ENCODE measurements around the gene SCIMP.

Gene SCIMP

GRCh38 chr17:5183410-5183793, 51.3 kb downstream of the SCIMP start:
- no peak for TF ChIP-seq SIN3A (IDR thresholded peaks at IDR 0.05; ENCODE audit: borderline replicate concordance, insufficient read depth, low read length)
- TF ChIP-seq FOXP2 (optimal IDR thresholded peaks at IDR 0.05; ENCODE audit: borderline replicate concordance, extremely low read depth, extremely low read length, insufficient read depth): no peak
- no peak; the same call in 1 of the 2 replicates for TF ChIP-seq POLR2AphosphoS5 (IDR thresholded peaks at IDR 0.05; ENCODE audit: low read depth, low read length)
- TF ChIP-seq TAF1 (IDR thresholded peaks at IDR 0.05; ENCODE audit: borderline replicate concordance, insufficient read depth, low read length): no peak
- no peak for TF ChIP-seq REST (IDR thresholded peaks at IDR 0.05; ENCODE audit: insufficient read depth in 1 of 2, low read depth in 2 of 2, low read length in 2 of 2)

GRCh38 chr17:5182597-5183409, 51.9 kb downstream of the SCIMP start:
- TF ChIP-seq SIN3A (IDR thresholded peaks at IDR 0.05; ENCODE audit: borderline replicate concordance, insufficient read depth, low read length): no peak
- TF ChIP-seq TAF1 (IDR thresholded peaks at IDR 0.05; ENCODE audit: borderline replicate concordance, insufficient read depth, low read length): no peak
- TF ChIP-seq REST (IDR thresholded peaks at IDR 0.05; ENCODE audit: insufficient read depth in 1 of 2, low read depth in 2 of 2, low read length in 2 of 2): no peak
- TF ChIP-seq FOXP2 (optimal IDR thresholded peaks at IDR 0.05; ENCODE audit: borderline replicate concordance, extremely low read depth, extremely low read length, insufficient read depth): no peak
- TF ChIP-seq POLR2AphosphoS5 (IDR thresholded peaks at IDR 0.05; ENCODE audit: low read depth, low read length): no peak

- TF ChIP-seq SIN3A (IDR thresholded peaks at IDR 0.05; ENCODE audit: borderline replicate concordance, insufficient read depth, low read length) (no peak), POLR2AphosphoS5 (IDR thresholded peaks at IDR 0.05; ENCODE audit: low read depth, low read length) (no peak), FOXP2 (optimal IDR thresholded peaks at IDR 0.05; ENCODE audit: borderline replicate concordance, extremely low read depth, extremely low read length, insufficient read depth) (no peak), REST (IDR thresholded peaks at IDR 0.05; ENCODE audit: insufficient read depth in 1 of 2, low read depth in 2 of 2, low read length in 2 of 2) (no peak), TAF1 (IDR thresholded peaks at IDR 0.05; ENCODE audit: borderline replicate concordance, insufficient read depth, low read length) (no peak)
These were observed 53.0 kb downstream of the SCIMP start for GRCh38 chr17:5181509-5182305.

GRCh38 chr17:5179003-5179402, 55.7 kb downstream of the SCIMP start:
- TF ChIP-seq POLR2AphosphoS5 (IDR thresholded peaks at IDR 0.05; ENCODE audit: low read depth, low read length): no peak
- no peak for TF ChIP-seq TAF1 (IDR thresholded peaks at IDR 0.05; ENCODE audit: borderline replicate concordance, insufficient read depth, low read length)
- TF ChIP-seq FOXP2 (optimal IDR thresholded peaks at IDR 0.05; ENCODE audit: borderline replicate concordance, extremely low read depth, extremely low read length, insufficient read depth): no peak
- TF ChIP-seq SIN3A (IDR thresholded peaks at IDR 0.05; ENCODE audit: borderline replicate concordance, insufficient read depth, low read length): no peak
- no peak for TF ChIP-seq REST (IDR thresholded peaks at IDR 0.05; ENCODE audit: insufficient read depth in 1 of 2, low read depth in 2 of 2, low read length in 2 of 2)
